Measurements from ENCODE around the gene MACROD2.

MACROD2 gene

GRCh38 chr20:15296422-15296821 is 1301.1 kb downstream of the MACROD2 start:
- no peak for DNase-seq
- no peak for ATAC-seq

GRCh38 chr20:15297059-15297875 is 1302.0 kb downstream of the MACROD2 start:
- DNase-seq (no peak), ATAC-seq (no peak)

- DNase-seq: no peak
- ATAC-seq: no peak
Observed at GRCh38 chr20:15302075-15302474, 1306.8 kb downstream of the MACROD2 start.

GRCh38 chr20:15310361-15310760 is 1315.0 kb downstream of the MACROD2 start:
- no peak for ATAC-seq
- DNase-seq: no peak

GRCh38 chr20:15316556-15316955 is 1321.2 kb downstream of the MACROD2 start:
- no peak for ATAC-seq

GRCh38 chr20:15317546-15318232 is 1322.4 kb downstream of the MACROD2 start:
- ATAC-seq: no peak
- no peak for DNase-seq

More at GRCh38 chr20:15316556-15316955, 1321.2 kb downstream of the MACROD2 start:
- DNase-seq: no peak

GRCh38 chr20:15318682-15319081 is 1323.4 kb downstream of the MACROD2 start:
- DNase-seq: no peak

GRCh38 chr20:15319439-15319838 is 1324.1 kb downstream of the MACROD2 start:
- no peak for DNase-seq
- no peak for ATAC-seq

More at GRCh38 chr20:15318682-15319081, 1323.4 kb downstream of the MACROD2 start:
- no peak for ATAC-seq

- no peak for ATAC-seq
Observed at GRCh38 chr20:15320941-15321340, 1325.6 kb downstream of the MACROD2 start.

GRCh38 chr20:15327123-15327522 is 1331.8 kb downstream of the MACROD2 start:
- ATAC-seq: no peak
- DNase-seq: no peak

More at GRCh38 chr20:15320941-15321340, 1325.6 kb downstream of the MACROD2 start:
- no peak for DNase-seq

- ATAC-seq (no peak), DNase-seq (no peak)
Observed at GRCh38 chr20:15328084-15328483, 1332.8 kb downstream of the MACROD2 start.

GRCh38 chr20:15332711-15333160 is 1337.4 kb downstream of the MACROD2 start:
- no peak for ATAC-seq
- no peak for DNase-seq

GRCh38 chr20:15333170-15333569 is 1337.9 kb downstream of the MACROD2 start:
- ATAC-seq (no peak), DNase-seq (no peak)

GRCh38 chr20:15336011-15336410 is 1340.7 kb downstream of the MACROD2 start:
- ATAC-seq: no peak
- no peak for DNase-seq

GRCh38 chr20:15336536-15336935 is 1341.2 kb downstream of the MACROD2 start:
- no peak for ATAC-seq

GRCh38 chr20:15339264-15339663 is 1343.9 kb downstream of the MACROD2 start:
- DNase-seq: no peak
- no peak for ATAC-seq

More at GRCh38 chr20:15336536-15336935, 1341.2 kb downstream of the MACROD2 start:
- DNase-seq: no peak

GRCh38 chr20:15342991-15343523 is 1347.7 kb downstream of the MACROD2 start:
- no peak for DNase-seq
- ATAC-seq: no peak

- no peak for ATAC-seq
Observed at GRCh38 chr20:15345287-15345686, 1350.0 kb downstream of the MACROD2 start.

GRCh38 chr20:15346657-15347280 is 1351.5 kb downstream of the MACROD2 start:
- DNase-seq: no peak
- ATAC-seq: no peak

More at GRCh38 chr20:15345287-15345686, 1350.0 kb downstream of the MACROD2 start:
- no peak for DNase-seq

- ATAC-seq (no peak), DNase-seq (no peak)
Observed at GRCh38 chr20:15359056-15359455, 1363.7 kb downstream of the MACROD2 start.

- DNase-seq: no peak
- no peak for ATAC-seq
Observed at GRCh38 chr20:15362849-15363248, 1367.5 kb downstream of the MACROD2 start.

GRCh38 chr20:15364781-15365180 is 1369.5 kb downstream of the MACROD2 start:
- DNase-seq (no peak), ATAC-seq (no peak)

Data from stimulated activated naive CD8-positive, alpha-beta T cell treated with anti-CD3 and anti-CD28 coated beads, Interleukin-15, Interleukin-2, amounts not matched to agents 100 U/mL and 50 U/mL, for 24 hours (primary cell).